HL-60/S4 (cell line): ENCODE measurements around the gene C1orf94.

Experiments
- in situ Hi-C: fragments of 300-500 bp; cut with MboI; formaldehyde crosslinking; loops from 2 replicates; pipeline ENCODE4 v1.14.3; 2022; ENCODE audit warnings: low sequenced_read_pairs

C1orf94 gene, protein sequence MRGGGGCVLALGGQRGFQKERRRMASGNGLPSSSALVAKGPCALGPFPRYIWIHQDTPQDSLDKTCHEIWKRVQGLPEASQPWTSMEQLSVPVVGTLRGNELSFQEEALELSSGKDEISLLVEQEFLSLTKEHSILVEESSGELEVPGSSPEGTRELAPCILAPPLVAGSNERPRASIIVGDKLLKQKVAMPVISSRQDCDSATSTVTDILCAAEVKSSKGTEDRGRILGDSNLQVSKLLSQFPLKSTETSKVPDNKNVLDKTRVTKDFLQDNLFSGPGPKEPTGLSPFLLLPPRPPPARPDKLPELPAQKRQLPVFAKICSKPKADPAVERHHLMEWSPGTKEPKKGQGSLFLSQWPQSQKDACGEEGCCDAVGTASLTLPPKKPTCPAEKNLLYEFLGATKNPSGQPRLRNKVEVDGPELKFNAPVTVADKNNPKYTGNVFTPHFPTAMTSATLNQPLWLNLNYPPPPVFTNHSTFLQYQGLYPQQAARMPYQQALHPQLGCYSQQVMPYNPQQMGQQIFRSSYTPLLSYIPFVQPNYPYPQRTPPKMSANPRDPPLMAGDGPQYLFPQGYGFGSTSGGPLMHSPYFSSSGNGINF

DNA sequence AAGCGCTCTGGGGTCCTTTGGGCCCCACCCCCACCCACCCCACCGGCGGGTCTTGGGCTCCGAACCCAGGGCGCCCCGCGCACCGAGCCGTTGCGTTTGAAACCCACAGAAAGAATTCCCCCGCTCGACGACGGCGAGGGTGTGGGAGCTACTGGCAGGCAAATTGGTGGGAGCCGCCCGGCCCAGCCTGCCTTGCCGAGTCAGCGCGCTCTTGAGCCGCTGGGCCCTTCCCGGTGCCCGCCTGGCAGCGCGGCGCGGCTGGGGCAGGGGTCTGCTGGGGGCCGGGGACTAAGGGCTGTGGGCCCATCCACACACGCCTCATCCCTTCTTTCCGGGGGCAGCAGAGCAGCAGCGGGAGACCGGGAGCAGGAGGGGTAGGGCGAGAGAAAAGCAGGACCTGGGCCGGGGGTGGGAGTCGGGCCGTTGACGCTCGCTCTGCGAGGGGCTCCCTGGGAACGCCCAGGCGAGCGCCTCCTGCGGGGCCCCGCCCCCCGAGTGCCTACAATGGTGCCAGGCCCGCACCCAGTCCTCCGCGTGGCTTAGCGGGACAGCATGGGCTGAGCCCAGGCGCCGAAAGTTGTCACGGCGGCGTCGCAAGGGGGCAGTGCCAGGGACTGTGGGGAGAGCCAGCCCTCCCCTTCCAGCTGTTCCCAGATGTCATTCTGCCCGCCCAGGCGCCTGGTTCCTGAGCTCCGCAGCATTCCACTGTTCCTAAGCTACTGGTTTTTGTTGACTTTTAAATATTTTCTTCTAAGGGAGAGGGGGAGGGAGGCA, at the start of gene C1orf94:
C1orf94 (plus strand) TSS at position 78 of the 774 bp plus-strand sequence. CDS start 883 bp downstream, outside the sequence.
- in situ Hi-C loops = no loop called here

DNA sequence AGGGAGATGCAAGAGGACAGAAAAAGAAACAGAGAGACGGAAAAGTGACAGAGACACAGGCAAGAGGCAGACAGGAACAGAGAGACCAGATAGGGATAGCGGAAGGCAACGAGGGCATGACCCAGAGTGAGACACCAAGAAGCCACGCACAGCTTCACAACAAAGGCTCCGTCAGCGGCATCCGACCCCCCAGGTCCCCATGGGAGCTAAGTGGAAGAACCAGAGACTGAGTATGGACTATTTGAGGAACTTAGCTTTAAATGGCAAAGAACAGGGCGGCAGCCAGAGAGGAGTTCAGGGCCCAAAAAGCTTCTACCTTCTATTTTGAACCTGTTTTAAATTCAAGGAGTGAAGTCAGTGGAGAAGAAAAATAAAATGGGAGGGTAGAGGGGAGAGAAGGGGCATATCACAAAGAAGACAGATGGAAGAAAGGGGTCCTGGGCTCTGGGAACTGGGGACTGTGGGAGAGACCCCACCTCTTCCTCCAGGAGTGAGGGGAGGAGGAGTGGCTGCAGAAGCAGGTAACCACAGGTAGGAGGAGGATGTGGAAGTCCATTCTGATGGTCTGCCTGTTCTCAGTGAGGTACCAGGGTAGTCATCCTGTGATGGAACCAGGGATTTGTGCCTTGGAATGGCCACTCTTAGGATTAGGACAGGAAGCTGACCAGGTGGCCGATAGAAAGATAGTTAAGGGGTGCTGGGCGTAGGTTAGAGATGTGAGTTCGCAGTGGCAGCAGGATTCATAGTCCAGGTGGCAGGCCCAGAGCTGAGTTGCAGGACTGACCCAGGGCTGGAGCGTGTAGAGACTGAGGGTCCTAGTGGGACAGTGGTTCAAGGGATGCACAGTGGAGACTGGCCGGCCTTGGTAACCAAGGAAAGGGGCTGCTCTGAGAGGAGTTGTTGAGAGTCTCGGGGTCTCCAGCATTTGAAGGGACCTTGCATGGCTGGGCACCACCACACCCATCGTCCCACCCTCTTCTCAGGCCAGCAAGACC, 49.4 kb upstream of the C1orf94 start:
- in situ Hi-C loops = no loop called here

DNA sequence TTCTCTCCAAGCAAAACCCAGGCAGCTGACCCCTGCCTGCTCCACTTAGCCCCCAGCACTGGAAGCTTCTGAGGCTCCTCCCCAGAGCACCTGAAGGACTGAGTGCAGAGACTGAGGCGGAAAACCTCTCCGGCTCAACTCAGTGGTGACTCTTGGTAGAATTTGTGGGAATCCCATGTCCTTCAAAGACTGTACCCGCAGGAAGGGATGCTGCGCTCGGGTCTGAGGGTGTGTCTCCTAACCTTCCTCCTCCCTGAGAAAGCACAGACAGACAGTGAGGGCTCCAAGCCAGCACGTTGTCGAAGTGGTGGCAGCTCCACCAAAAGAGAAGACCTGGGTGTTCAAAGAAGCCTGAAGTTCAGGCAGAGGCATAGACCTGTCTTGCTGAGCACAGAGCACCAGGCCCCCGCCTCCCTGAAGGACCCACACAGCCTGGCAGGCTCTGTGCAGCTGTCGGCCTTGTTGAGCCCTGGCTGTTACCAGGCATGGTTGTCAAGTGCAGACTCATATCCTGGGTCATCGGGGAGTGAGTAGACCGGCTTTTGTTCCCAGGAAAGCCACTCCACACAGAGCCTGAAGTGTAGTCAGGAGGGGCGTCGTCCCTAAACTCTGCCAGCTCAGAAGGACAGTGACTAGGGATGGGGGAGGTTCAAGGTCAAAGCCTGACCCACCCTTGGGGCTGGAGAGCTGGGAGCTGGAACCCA, 48.4 kb upstream of the C1orf94 start:
- in situ Hi-C loops = no loop called here

DNA sequence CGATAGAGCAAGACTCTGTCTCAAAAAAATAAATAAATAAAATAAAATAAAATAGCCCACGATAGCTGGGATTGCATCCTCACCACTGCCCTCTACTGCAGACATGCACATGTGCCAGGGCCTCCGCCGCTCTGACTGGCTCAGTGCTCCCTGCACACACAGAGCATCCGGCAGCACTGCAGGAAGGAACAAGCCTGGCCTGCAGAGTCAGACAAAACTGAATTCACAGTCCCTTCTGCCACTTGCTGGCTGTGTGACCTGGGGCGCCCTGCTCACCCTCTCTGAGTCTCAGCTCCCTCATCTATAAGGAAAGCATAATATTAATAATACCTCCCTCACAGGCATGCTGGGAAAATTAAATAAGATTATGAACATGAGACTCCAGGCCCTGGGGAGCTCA, 47.1 kb upstream of the C1orf94 start:
- in situ Hi-C loops = no loop called here

DNA sequence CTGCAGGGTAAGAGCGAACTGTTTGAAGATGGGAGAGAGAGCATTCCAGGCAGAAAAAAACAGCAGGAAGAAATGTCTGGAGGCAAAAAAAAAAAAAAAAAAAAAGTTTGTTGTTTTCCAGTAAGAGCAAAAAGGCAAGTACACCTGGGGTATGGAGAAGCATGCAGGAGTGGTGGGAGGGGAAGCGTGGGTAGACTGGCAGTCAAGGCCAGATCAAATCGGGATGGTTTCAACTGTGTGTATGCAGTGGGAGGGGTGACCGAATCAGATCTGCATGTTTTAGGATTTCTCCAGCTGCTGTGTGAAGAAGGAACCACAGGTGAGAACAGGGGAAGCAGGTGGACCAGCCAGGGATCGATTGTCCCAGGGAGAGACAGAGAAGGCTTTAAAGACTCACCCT, 46.4 kb upstream of the C1orf94 start:
- in situ Hi-C loops = no loop called here

DNA sequence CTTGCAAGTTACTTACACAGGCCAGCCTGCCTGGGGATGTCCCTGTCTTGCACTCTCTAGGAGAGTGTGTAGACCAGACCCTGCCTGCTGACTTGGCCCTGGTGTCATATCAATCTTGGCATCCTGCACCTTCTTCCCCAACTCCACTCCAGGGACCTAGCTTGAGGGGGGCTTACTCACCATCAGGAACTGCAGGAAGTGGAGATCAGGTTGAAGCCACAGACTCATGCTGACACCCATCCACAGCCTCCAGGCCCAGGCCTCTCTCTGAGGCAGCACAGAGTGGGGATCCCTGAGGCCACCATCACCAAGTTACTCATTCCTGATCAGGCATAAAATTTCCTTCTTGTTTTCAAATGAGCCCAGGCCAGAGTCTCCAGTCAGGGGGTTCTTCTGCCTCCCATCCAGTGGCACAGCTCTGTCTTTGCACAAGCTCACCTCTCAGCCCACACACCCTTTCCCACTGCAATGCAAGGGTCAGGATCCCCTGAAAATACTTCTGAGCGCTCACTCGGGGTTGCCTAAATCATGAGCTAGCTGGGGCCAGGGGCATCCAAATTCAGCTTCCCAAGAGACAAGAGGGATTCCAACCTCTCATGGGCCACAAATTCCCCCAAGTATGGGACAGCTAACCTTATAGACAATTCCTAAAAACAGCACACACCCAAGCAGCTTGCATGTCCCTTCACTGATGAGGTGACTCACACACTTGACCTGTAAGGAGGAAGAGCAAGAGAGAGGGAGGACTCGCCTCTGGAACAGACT, 45.1 kb upstream of the C1orf94 start:
- in situ Hi-C loops = no loop called here

DNA sequence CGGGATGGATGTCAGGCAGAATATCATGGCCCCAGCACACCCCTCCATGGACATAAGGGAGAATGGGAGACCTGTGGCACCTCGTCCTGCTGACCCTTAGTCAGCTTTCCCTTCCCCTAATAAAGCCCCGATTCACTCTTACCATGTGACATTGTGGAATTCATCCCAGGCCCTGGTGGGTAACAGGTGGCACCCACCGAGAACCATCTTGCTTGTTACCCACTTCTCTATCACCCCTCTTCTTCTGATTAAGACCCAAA, 44.6 kb upstream of the C1orf94 start:
- in situ Hi-C loops = no loop called here

DNA sequence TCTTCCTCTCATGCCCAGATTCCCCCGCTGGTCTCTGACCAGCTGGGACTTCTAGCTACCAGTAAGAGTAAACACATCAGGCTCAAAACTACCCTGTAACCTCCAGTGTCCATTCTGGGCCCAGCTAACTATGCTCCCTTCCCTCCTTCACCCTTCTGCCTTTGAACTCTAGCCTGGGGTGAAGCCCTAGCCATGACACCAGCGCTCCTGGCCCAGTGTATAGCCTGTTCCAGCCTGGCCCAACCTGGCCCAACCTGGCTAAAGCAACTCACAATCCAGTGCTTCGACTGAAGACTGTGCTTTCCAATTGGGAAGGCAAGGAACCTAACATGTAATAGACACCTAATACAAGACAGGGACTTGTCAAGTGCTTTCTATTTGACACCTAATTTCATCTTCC, 39.3 kb upstream of the C1orf94 start:
- in situ Hi-C loops = no loop called here

DNA sequence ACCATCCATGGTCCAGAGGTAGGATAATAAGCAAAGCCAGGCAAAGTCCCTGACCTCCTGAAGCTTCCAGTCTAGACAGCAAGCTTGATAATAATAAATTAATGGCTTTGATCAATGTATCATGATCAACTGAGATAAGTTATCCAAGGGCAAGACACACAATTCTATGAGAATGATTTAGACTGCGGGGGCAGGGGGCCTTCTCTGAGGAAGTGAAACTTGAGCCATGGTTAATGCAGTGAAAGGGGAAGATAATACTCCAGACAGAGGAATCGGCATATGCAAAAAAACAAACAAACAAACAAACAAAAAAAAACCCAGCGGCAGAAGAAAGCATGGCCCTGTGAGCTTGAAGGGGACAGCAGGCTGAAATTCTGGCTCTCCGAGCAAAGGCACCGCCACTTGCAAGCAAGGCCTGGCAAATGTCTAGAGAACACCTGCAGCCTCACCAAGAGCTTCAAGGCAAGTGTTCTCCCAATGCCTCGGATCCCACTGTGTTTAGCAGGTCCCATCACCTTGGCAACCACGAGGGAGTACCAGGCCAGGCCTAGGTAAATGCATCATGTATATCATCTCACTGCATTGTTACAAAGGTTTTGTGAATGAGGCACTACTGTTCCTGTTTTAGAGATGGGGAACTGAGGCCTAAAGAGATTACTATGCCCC, 36.6 kb upstream of the C1orf94 start:
- in situ Hi-C loops = no loop called here

DNA sequence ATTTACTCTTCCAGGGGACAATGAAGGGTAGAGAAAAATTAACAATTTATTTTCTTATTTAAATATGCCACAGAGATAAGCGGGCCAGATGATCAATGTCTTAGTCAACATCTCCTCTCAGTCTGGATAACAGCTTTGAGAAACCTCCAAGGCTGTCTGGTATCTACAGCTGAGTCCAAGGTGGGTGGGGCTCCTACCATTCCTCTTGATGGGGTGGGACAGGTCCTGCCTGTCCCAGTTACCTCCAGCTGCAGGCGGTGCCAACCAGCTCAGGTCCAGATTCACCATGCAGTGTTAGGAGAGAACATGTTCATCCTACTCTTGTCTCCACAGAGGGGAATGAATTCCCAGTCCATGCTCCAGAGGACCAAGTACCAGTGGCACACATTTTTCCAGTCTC, 32.7 kb upstream of the C1orf94 start:
- in situ Hi-C loops = no loop called here

DNA sequence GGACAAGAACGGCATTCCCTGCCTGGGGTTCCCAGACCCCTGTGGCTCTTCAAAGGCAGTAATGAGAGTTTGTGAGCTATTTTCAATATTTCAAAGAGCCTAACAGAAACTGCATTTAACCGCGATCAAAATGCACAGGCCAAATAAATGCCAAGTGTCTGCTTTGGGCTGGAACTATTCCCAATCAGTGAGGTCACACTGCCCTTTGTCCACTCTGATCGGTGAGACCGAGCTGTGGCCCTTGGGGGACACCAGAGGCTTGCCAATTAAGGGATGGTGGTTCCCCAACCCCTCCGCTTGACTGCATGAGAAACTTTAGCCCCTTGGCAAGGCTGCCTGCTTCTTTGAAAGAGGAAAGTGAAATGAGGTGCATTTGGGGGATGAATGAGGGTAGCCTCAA, 31.9 kb upstream of the C1orf94 start:
- in situ Hi-C loops = no loop called here

DNA sequence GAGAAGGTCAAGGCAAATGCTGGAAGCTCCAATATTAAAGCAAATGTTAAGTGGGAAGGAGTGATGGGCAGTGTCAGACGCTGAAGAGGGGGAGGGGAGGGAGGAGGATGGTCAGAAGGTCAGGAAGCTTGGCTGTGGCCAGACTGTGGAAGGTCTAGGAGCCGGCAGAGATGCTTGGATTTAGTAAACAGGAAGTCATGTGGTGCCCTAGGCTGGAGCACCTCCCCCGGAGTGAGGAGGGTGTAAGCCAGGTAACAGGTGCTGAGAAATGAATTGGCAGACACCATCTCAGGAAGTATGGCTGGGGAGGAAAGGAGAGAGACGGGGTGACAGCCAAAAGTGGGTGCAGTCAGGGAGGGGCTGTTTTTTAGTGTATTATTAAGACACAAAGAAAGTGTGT, 29.4 kb upstream of the C1orf94 start:
- in situ Hi-C loops = no loop called here

DNA sequence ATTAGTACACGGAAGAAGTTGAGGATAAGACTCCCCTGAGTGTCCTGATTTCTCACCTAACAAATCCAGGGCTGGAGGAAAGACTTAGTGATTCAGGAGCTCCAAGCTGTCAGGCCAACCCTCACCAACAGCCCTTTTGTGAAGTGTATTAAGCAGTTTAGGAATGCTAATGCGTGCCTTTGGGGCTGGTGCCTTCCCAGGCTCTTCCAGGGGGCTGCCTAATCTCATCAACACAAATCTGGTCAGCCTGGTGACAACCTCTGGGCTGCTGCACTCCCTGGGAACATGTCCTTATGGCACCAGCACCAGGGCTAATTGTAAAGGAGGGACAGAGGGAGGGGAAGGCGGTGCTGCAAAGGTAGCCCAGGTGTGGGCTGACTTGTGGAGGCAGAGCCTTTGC, 27.2 kb upstream of the C1orf94 start:
- in situ Hi-C loops = no loop called here

DNA sequence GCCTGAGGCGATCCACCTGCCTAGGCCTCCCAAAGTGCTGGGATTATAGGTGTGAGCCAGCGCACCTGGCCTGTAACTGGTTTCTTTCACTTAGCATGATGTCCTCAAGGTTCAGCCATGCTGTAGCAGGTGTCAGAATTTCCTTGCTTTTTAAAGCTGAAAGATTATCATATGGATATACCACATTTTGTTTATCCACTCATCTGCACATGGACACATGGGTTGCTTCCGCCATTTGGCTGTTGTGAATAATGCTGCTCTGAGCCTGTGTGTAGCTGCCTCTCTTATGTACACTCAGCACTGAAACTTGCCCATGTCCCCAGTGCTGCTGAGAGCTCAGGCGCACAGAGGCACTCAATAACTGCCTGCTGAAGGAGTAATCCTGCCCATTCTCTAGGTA, 23.5 kb upstream of the C1orf94 start:
- in situ Hi-C loops = no loop called here

DNA sequence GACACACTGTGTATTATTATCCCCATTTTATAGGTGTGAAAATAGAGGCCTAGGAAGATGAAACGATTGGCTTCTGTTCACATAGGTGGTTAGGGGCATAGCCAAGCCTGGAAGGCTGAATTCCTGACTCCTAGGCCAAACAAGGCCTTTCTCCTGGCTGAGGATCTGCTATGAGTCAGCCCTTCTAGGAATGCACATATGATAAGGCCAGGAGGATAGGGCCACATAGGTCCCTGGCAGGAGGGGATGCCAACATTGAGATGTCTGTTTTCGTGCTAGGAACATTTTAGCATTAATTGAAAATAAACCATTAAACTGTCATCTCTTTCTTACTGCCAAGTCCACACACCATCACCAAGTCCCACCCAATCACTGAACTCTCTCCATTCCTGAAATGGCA, 20.8 kb upstream of the C1orf94 start:
- in situ Hi-C loops = no loop called here

DNA sequence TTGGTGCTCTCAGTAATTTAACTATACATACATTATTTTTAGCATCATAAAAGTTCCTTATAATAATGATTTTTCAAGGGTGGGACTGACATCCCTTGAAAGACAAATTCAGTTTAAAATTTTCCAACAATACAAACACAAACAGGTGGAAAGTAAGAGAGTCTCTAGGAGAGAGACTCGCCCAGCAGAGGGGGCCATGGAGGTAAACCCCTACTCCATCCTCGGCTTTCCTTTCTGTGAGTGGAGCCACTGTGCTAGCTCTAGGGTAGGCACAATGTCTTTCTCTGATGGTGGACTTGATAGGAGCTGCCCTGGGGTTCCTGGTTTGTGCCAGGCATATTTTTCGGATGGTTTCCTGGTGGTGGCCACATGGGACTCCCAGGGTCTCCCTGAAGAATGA, 20.0 kb upstream of the C1orf94 start:
- in situ Hi-C loops = no loop called here

DNA sequence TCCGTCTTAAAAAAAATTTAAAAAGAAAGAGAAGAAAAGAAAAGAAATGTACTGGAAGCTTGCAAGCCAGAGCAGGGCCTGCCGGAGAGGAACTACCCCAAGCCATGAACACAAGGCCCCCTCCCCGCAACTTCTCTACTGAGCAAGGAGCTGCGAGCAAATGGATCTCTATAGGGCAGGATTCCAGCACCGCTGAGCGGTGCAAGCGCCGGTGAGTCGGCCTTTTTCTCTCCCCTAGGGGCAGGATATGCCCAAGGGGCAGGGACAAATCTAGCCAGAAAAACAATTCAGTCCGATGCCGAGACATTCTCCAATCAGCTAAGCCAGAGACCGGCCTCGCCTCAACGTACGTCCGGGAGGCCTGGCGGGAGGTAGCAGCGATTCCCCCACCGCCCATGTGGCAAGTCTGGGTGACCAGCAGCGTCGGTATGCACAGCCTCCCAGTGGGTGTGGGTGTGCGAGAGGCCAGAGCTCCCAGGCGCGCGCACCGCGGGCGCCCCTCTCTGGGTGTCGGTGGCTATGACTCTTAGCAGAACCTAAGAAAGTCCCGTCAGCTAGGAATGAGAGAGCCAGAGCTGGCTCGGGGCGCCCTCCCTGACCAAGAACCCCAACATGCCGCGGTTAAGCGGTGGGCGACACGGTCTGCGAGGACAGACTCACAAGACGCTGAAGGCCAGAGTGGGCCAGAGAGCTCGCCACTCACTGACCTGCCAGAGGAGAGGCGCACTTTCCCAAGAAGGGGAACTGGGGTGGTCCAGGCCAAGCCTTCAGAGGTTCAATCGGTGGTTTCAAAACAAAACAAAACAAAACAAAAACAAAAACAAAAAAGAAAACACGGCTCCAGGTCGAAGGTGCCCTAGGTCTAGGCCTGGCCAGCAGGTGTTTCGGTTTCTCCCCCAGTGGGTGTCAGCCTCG, 13.6 kb upstream of the C1orf94 start:
- in situ Hi-C loops = no loop called here
